Measurements from ENCODE around the gene GRIN3A. TPM values are rescaled to one million over a fixed set of nuclear protein-coding genes. Genes with fewer than 3 reads are reported as not detected.
"Not testable (repeated sequence)": the region's sequence is repeated elsewhere in the genome, so short reads cannot be mapped to it uniquely, and the experiment has no call there.

Gene GRIN3A
- total RNA-seq, 1 experiment from 2014 or later, result 0.02 TPM

GRCh38 chr9:101590901-101591300 lies 147.5 kb downstream of the GRIN3A start:
- Mint-ChIP-seq H3K9me3 (no peaks in the 10 kb centered on the region), H3K36me3 (no peaks in the 10 kb centered on the region), H3K4me3 (no peak overlapping the region), H3K27ac (no peak overlapping the region), H3K4me1 (peaks cover 6% of the 10 kb centered on the region), H3K27me3 (ENCODE audit: low read depth) (no peaks in the 10 kb centered on the region; the same call in 1 of the 2 replicates)
- POLR2A ChIA-PET, result no interaction called here
- DNase-seq (ENCODE audit: low spot score) (no peak), ATAC-seq (no peak)
- CTCF ChIA-PET, result interaction anchor here (1.0 kb wide), 1 partner anchor 11 kb away, joined by 3 read pairs; no protein-coding TSS in a partner anchor
- TF ChIP-seq EMX1 (CRISPR knock-in tag; IDR thresholded peaks at IDR 0.05), result no peak
- no peak for TF ChIP-seq FOXK1 (CRISPR knock-in tag; IDR thresholded peaks at IDR 0.05)
- TF ChIP-seq E2F4 (CRISPR knock-in tag; IDR thresholded peaks at IDR 0.05; ENCODE audit: borderline replicate concordance, low read depth), result no peak
- TF ChIP-seq MXD4 (CRISPR knock-in tag; IDR thresholded peaks at IDR 0.05; ENCODE audit: borderline replicate concordance), result no peak
- TF ChIP-seq ATF3 (CRISPR knock-in tag; conservative IDR thresholded peaks at IDR 0.05), result no peak
- no peak for TF ChIP-seq MYBL2 (CRISPR knock-in tag; IDR thresholded peaks at IDR 0.05)
- TF ChIP-seq CREM (CRISPR knock-in tag; IDR thresholded peaks at IDR 0.05), result no peak
- TF ChIP-seq ETV6 (CRISPR knock-in tag; IDR thresholded peaks at IDR 0.05), result no peak

GRCh38 chr9:101590074-101590473 lies 148.4 kb downstream of the GRIN3A start:
- H3K9me3 Mint-ChIP-seq; DNase-seq (ENCODE audit: low spot score); H3K4me3 Mint-ChIP-seq; CTCF ChIA-PET; ATAC-seq; H3K36me3 Mint-ChIP-seq; H3K27me3 Mint-ChIP-seq (ENCODE audit: low read depth); POLR2A ChIA-PET; H3K27ac Mint-ChIP-seq; H3K4me1 Mint-ChIP-seq: not testable (repeated sequence)

- H3K4me1 Mint-ChIP-seq, result peaks cover 27% of the 10 kb centered on the region
- no peak for TF ChIP-seq ZNF219 (CRISPR knock-in tag; IDR thresholded peaks at IDR 0.05; ENCODE audit: borderline replicate concordance)
- H3K27me3 Mint-ChIP-seq (ENCODE audit: low read depth), result no peaks in the 10 kb centered on the region; the same call in 1 of the 2 replicates
- no peaks in the 10 kb centered on the region for H3K9me3 Mint-ChIP-seq
- ATAC-seq (no peak), DNase-seq (ENCODE audit: low spot score) (no peak)
- CTCF ChIA-PET, result no interaction called here
- no peaks in the 10 kb centered on the region for H3K36me3 Mint-ChIP-seq
- POLR2A ChIA-PET, result no interaction called here
- no peak overlapping the region for H3K27ac Mint-ChIP-seq
- no peak overlapping the region for H3K4me3 Mint-ChIP-seq
Measured at GRCh38 chr9:101587332-101588043, 151.0 kb downstream of the GRIN3A start.

GRCh38 chr9:101586651-101587050 lies 151.8 kb downstream of the GRIN3A start:
- Mint-ChIP-seq H3K4me1 (peaks cover 27% of the 10 kb centered on the region), H3K27me3 (ENCODE audit: low read depth) (no peaks in the 10 kb centered on the region; the same call in 1 of the 2 replicates), H3K9me3 (no peaks in the 10 kb centered on the region), H3K4me3 (no peak overlapping the region), H3K27ac (no peak overlapping the region), H3K36me3 (no peaks in the 10 kb centered on the region)
- ChIA-PET POLR2A (no interaction called here), CTCF (no interaction called here)
- TF ChIP-seq FOXJ3 (CRISPR knock-in tag; IDR thresholded peaks at IDR 0.05; ENCODE audit: borderline replicate concordance) (no peak), RELA (CRISPR knock-in tag; IDR thresholded peaks at IDR 0.05; ENCODE audit: borderline replicate concordance) (no peak), CBFB (CRISPR knock-in tag; IDR thresholded peaks at IDR 0.05; ENCODE audit: low read depth) (no peak), ZNF138 (CRISPR knock-in tag; conservative IDR thresholded peaks at IDR 0.05) (no peak), ZBTB43 (CRISPR knock-in tag; IDR thresholded peaks at IDR 0.05) (no peak), ZNF671 (CRISPR knock-in tag; IDR thresholded peaks at IDR 0.05) (no peak), ATF2 (CRISPR knock-in tag; IDR thresholded peaks at IDR 0.05; ENCODE audit: borderline replicate concordance, low read depth) (no peak), E2F5 (CRISPR knock-in tag; IDR thresholded peaks at IDR 0.05) (no peak), MXD4 (CRISPR knock-in tag; IDR thresholded peaks at IDR 0.05; ENCODE audit: borderline replicate concordance) (no peak), ATF1 (CRISPR knock-in tag; IDR thresholded peaks at IDR 0.05) (no peak)
- ATAC-seq, result no peak
- DNase-seq (ENCODE audit: low spot score), result no peak
